Tibial nerve (tissue), 4 donors: ENCODE results near the gene ERN1. TPM values are rescaled to one million over a fixed set of nuclear protein-coding genes. Genes with fewer than 3 reads are reported as not detected.

Experiments used
- DNase-seq, 2 donors: peaks; one replicate each; pipeline ENCODE4 v3.0.0-alpha.2; 2019; ENCODE audit warnings: low spot score in 2 of 2
- H3K27ac ChIP-seq, 4 donors: fragments of 200-600 bp; sonication (generic) in 3 of 4; one replicate each; pipeline ENCODE4 v1.5.1; 2017 to 2019; ENCODE audit warnings: mild to moderate bottlenecking in 1 of 4
- H3K27me3 ChIP-seq, 2 donors: fragments of 200-600 bp; sonication (generic) in 1 of 2; one replicate each; pipeline versions ENCODE4 v1.5.1 to v1.6.0; 2017 to 2019
- H3K36me3 ChIP-seq, 3 donors: fragments of 200-600 bp; sonication (generic); one replicate each; pipeline ENCODE4 v1.5.1; 2018 to 2019
- H3K4me1 ChIP-seq, 4 donors: fragments of 200-600 bp; sonication (generic) in 3 of 4; one replicate each; pipeline ENCODE4 v1.5.1; 2017 to 2019
- H3K4me3 ChIP-seq, 4 donors: fragments of 200-600 bp; sonication (generic) in 3 of 4; one replicate each; pipeline ENCODE4 v1.5.1; 2017 to 2019; ENCODE audit warnings: mild to moderate bottlenecking in 1 of 4, moderate library complexity in 1 of 4
- H3K9me3 ChIP-seq, 4 donors: fragments of 200-600 bp; sonication (generic) in 3 of 4; one replicate each; pipeline ENCODE4 v1.5.1; 2017 to 2019
- CTCF ChIP-seq, 5 experiments: fragments of 200-600 bp in 3 of 5; fragments of 450-650 bp in 2 of 5; sonication (generic) in 3 of 5; IDR thresholded peaks; one replicate each; pipeline ENCODE4 v1.5.1; 2016 to 2019; ENCODE audit warnings: antibody characterized with exemption in 5 of 5, mild to moderate bottlenecking in 3 of 5, moderate library complexity in 2 of 5
- EP300 ChIP-seq, 2 donors: sonication (generic); formaldehyde crosslinking; IDR thresholded peaks; one replicate each; pipeline ENCODE4 v1.6.1; 2017; ENCODE audit warnings: antibody characterized with exemption in 2 of 2, mild to moderate bottlenecking in 1 of 2
- POLR2A ChIP-seq, 2 donors: fragments of 450-650 bp; IDR thresholded peaks; one replicate each; pipeline ENCODE4 v1.6.1; 2017; ENCODE audit warnings: antibody characterized with exemption in 2 of 2, mild to moderate bottlenecking in 2 of 2, moderate library complexity in 2 of 2
- WGBS, 2 donors: methylation state at CpG; one replicate each; pipeline ENCODE4 v1.1.5; 2018; 5-methylcytosine and 5-hydroxymethylcytosine counted together
- total RNA-seq, 4 donors: library from RNA; depleted of rRNA; stranded (reverse); fragments of >200 nt; gene quantifications; one replicate each; pipeline ENCODE4 v1.1.0, GENCODE V29; 2016

The ERN1 gene
- total RNA-seq, 4 donors from 2014 or later: 8.7 to 17.7 (median 13.5) TPM

GRCh38 chr17:64117981-64118979, 11.7 kb downstream of the ERN1 start:
- Histone ChIP-seq H3K9me3 (no peaks in the 10 kb centered on the region), H3K27ac (no peak overlapping the region), H3K4me3 (no peak overlapping the region), H3K4me1 (peaks cover 0 to 13% (median 3%) of the 10 kb centered on the region in 4 donors), H3K36me3 (no peaks in the 10 kb centered on the region), H3K27me3 (no peaks in the 10 kb centered on the region)
- no peak for TF ChIP-seq POLR2A (IDR thresholded peaks at IDR 0.05)
- TF ChIP-seq EP300 (IDR thresholded peaks at IDR 0.05): peak in 1 of 2 donors; percentile 15
- no peak for TF ChIP-seq CTCF (IDR thresholded peaks at IDR 0.05)
- peak in 1 of 2 donors; percentile 24 for DNase-seq
- 50 to 51% methylated on average over 10 of the region's 10 CpGs for WGBS, 2 donors

- TF ChIP-seq EP300 (IDR thresholded peaks at IDR 0.05): peak in 1 of 2 donors; percentile 7
- no peak for TF ChIP-seq POLR2A (IDR thresholded peaks at IDR 0.05)
- Histone ChIP-seq H3K36me3 (no peaks in the 10 kb centered on the region), H3K4me3 (no peak overlapping the region), H3K27ac (no peak overlapping the region), H3K27me3 (no peaks in the 10 kb centered on the region), H3K4me1 (peaks cover 0 to 13% (median 3%) of the 10 kb centered on the region in 4 donors), H3K9me3 (no peaks in the 10 kb centered on the region)
- 92% methylated on average over 7 of the region's 7 CpGs for WGBS, 2 donors
- no peak for DNase-seq
Observed at GRCh38 chr17:64115822-64116534, 14.0 kb downstream of the ERN1 start.

GRCh38 chr17:64115043-64115698, 14.8 kb downstream of the ERN1 start:
- Histone ChIP-seq H3K36me3 (no peaks in the 10 kb centered on the region), H3K27me3 (no peaks in the 10 kb centered on the region), H3K27ac (no peak overlapping the region), H3K4me1 (peaks cover 0 to 13% (median 0%) of the 10 kb centered on the region in 4 donors), H3K4me3 (no peak overlapping the region), H3K9me3 (no peaks in the 10 kb centered on the region)
- WGBS, 2 donors: 88 to 96% methylated on average over 8 of the region's 8 CpGs
- no peak for TF ChIP-seq CTCF (IDR thresholded peaks at IDR 0.05)
- TF ChIP-seq POLR2A (IDR thresholded peaks at IDR 0.05): no peak
- no peak for TF ChIP-seq EP300 (IDR thresholded peaks at IDR 0.05)
- no peak for DNase-seq

GRCh38 chr17:64113006-64113405, 16.9 kb downstream of the ERN1 start:
- Histone ChIP-seq H3K9me3 (no peaks in the 10 kb centered on the region), H3K27me3 (no peaks in the 10 kb centered on the region), H3K4me3 (no peak overlapping the region), H3K27ac (no peak overlapping the region), H3K36me3 (no peaks in the 10 kb centered on the region), H3K4me1 (peaks cover 0 to 6% (median 0%) of the 10 kb centered on the region in 4 donors)
- 67 to 89% methylated on average over 2 of the region's 2 CpGs for WGBS, 2 donors
- no peak for DNase-seq
- TF ChIP-seq POLR2A (IDR thresholded peaks at IDR 0.05): no peak
- no peak for TF ChIP-seq EP300 (IDR thresholded peaks at IDR 0.05)
- TF ChIP-seq CTCF (IDR thresholded peaks at IDR 0.05): no peak

- DNase-seq: no peak
- no peak for TF ChIP-seq CTCF (IDR thresholded peaks at IDR 0.05)
- no peak for TF ChIP-seq POLR2A (IDR thresholded peaks at IDR 0.05)
- TF ChIP-seq EP300 (IDR thresholded peaks at IDR 0.05): no peak
- H3K36me3 ChIP-seq: no peaks in the 10 kb centered on the region
- 72 to 78% methylated on average over 4 of the region's 4 CpGs for WGBS, 2 donors
- H3K9me3 ChIP-seq: no peaks in the 10 kb centered on the region
- H3K27ac ChIP-seq: no peak overlapping the region
- H3K4me1 ChIP-seq: peaks cover 0 to 14% (median 3%) of the 10 kb centered on the region in 4 donors
- no peak overlapping the region for H3K4me3 ChIP-seq
- no peaks in the 10 kb centered on the region for H3K27me3 ChIP-seq
Observed at GRCh38 chr17:64111831-64112230, 18.1 kb downstream of the ERN1 start.
